GM19193 (cell line): ENCODE data around the gene CHAT.

Experiments used
- POLR2A ChIP-seq: IDR thresholded peaks from 4 replicates; pipeline ENCODE4 v1.6.1; 2011; ENCODE audit not compliant: insufficient read depth, insufficient read length; ENCODE audit errors: extremely low read depth

Gene CHAT

GRCh38 chr10:49615213-49615612 is 1.4 kb downstream of the CHAT start:
- no peak for TF ChIP-seq POLR2A

- TF ChIP-seq POLR2A = no peak
Measured at GRCh38 chr10:49615721-49616120, 1.9 kb downstream of the CHAT start.

GRCh38 chr10:49616421-49617101 is 2.7 kb downstream of the CHAT start:
- no peak for TF ChIP-seq POLR2A

GRCh38 chr10:49617121-49618020 is 3.5 kb downstream of the CHAT start:
- TF ChIP-seq POLR2A = no peak

GRCh38 chr10:49618821-49619220 is 5.0 kb downstream of the CHAT start:
- no peak for TF ChIP-seq POLR2A

GRCh38 chr10:49619613-49620012 is 5.8 kb downstream of the CHAT start:
- no peak for TF ChIP-seq POLR2A

- TF ChIP-seq POLR2A = no peak
Measured at GRCh38 chr10:49620286-49620810, 6.5 kb downstream of the CHAT start.

GRCh38 chr10:49620841-49621378 is 7.1 kb downstream of the CHAT start:
- TF ChIP-seq POLR2A = no peak

GRCh38 chr10:49621561-49621960 is 7.7 kb downstream of the CHAT start:
- TF ChIP-seq POLR2A = no peak

GRCh38 chr10:49622426-49623425 is 8.9 kb downstream of the CHAT start:
- no peak for TF ChIP-seq POLR2A

- TF ChIP-seq POLR2A = no peak
Measured at GRCh38 chr10:49624629-49625028, 10.8 kb downstream of the CHAT start.

GRCh38 chr10:49625411-49625810 is 11.6 kb downstream of the CHAT start:
- no peak for TF ChIP-seq POLR2A

- no peak for TF ChIP-seq POLR2A
Measured at GRCh38 chr10:49627038-49627437, 13.2 kb downstream of the CHAT start.

- no peak for TF ChIP-seq POLR2A
Measured at GRCh38 chr10:49627644-49628247, 13.9 kb downstream of the CHAT start.

- no peak for TF ChIP-seq POLR2A
Measured at GRCh38 chr10:49628599-49628998, 14.8 kb downstream of the CHAT start.

- TF ChIP-seq POLR2A = no peak
Measured at GRCh38 chr10:49629431-49629881, 15.6 kb downstream of the CHAT start.
